ENCODE data around the gene GLUL. TPM values are rescaled to one million over a fixed set of nuclear protein-coding genes. Genes with fewer than 3 reads are reported as not detected.

Gene GLUL
- total RNA-seq, 2 experiments from 2014 or later, result 50.6 to 52.8 TPM

DNA sequence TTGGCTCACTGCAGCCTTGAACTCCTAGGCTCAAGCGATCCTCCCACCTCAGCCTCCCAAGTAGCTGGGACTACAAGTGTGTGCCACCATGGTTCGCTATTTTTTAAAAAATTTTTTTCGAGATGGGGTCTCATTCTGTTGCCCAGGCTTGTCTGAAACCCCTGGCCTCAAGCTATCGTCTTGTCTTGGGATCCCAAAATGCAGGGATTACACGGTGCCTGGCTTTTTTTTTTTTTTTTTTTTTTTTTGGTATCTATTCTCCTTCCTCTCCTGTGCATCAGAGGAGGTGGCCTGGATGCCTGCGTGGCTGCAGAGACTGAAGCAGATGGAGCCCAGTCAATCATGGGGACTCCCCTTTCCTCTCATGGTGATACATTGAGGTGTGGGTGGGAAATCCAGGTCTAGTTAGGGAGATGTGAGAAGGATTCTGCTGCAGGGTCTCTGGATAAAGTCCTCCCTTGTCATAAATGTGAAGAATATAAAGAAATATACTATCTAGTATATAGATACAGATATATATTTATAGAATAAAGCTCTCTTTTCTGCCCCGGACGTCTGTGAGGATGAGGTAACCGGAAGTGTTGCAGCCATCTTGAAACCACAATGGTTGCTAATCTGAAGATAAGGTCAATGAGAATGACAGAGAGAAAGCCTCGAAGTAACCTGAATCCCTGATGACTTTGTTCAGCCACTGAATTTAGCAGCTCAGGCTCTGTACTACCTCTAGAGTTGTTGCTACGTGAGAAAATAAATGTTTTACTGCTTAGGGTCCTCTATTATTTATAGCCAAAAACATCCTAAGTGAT lies 38.9 kb upstream of the GLUL start:
- peak overlapping the region; percentile 34 for H3K4me3 Mint-ChIP-seq
- H3K27ac Mint-ChIP-seq, result peak overlapping the region; percentile 52
- H3K36me3 Mint-ChIP-seq (ENCODE audit: low read depth), result no peaks in the 10 kb centered on the region
- intact Hi-C loops (cut with micrococcal nuclease), result no loop called here
- H3K9me3 Mint-ChIP-seq, result no peaks in the 10 kb centered on the region
- ATAC-seq, result peak; percentile 92
- H3K27me3 Mint-ChIP-seq, result no peaks in the 10 kb centered on the region
- ChIA-PET CTCF (interaction anchor here (1.8 kb wide), 1 partner anchor 356 kb away, joined by 5 read pairs; no protein-coding TSS in a partner anchor), POLR2A (no interaction called here)
- peak; percentile 73 for DNase-seq
- H3K4me1 Mint-ChIP-seq (ENCODE audit: low read depth), result peaks cover 19% of the 10 kb centered on the region
- TF ChIP-seq, protein P1, sequence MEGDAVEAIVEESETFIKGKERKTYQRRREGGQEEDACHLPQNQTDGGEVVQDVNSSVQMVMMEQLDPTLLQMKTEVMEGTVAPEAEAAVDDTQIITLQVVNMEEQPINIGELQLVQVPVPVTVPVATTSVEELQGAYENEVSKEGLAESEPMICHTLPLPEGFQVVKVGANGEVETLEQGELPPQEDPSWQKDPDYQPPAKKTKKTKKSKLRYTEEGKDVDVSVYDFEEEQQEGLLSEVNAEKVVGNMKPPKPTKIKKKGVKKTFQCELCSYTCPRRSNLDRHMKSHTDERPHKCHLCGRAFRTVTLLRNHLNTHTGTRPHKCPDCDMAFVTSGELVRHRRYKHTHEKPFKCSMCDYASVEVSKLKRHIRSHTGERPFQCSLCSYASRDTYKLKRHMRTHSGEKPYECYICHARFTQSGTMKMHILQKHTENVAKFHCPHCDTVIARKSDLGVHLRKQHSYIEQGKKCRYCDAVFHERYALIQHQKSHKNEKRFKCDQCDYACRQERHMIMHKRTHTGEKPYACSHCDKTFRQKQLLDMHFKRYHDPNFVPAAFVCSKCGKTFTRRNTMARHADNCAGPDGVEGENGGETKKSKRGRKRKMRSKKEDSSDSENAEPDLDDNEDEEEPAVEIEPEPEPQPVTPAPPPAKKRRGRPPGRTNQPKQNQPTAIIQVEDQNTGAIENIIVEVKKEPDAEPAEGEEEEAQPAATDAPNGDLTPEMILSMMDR (IDR thresholded peaks at IDR 0.05), result no peak

DNA sequence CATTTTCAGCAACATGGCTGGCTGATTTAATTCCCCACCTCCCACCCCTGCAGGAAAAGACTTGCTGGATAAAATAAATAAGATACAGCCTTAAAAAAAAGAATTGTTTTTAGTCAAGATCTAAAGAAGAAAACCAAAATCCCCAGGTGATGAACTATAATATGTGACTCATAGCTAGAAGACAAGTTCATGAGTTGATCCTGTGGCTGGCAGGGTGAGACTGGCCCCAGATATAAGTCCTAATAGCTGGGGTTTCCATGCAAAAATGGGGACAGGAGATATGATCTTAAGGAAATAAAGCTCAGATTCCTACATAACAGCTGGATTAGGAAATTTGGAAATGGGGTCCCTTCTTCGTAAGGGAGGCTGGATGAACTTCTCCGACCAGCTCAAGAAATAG lies 36.5 kb upstream of the GLUL start:
- POLR2A ChIA-PET, result no interaction called here
- intact Hi-C loops (cut with micrococcal nuclease), result no loop called here
- TF ChIP-seq, protein P1 (IDR thresholded peaks at IDR 0.05), result no peak
- CTCF ChIA-PET, result interaction anchor here (0.8 to 1.3 kb wide), 3 partner anchors 31 to 357 kb away, joined by 3 to 8 read pairs (median 3); no protein-coding TSS in a partner anchor
- H3K4me1 Mint-ChIP-seq (ENCODE audit: low read depth), result peaks cover 19% of the 10 kb centered on the region
- DNase-seq (peak; percentile 18), ATAC-seq (no peak)
- H3K9me3 Mint-ChIP-seq, result no peaks in the 10 kb centered on the region
- H3K27ac Mint-ChIP-seq, result no peak overlapping the region
- H3K27me3 Mint-ChIP-seq, result no peaks in the 10 kb centered on the region
- H3K36me3 Mint-ChIP-seq (ENCODE audit: low read depth), result no peaks in the 10 kb centered on the region
- H3K4me3 Mint-ChIP-seq, result no peak overlapping the region

DNA sequence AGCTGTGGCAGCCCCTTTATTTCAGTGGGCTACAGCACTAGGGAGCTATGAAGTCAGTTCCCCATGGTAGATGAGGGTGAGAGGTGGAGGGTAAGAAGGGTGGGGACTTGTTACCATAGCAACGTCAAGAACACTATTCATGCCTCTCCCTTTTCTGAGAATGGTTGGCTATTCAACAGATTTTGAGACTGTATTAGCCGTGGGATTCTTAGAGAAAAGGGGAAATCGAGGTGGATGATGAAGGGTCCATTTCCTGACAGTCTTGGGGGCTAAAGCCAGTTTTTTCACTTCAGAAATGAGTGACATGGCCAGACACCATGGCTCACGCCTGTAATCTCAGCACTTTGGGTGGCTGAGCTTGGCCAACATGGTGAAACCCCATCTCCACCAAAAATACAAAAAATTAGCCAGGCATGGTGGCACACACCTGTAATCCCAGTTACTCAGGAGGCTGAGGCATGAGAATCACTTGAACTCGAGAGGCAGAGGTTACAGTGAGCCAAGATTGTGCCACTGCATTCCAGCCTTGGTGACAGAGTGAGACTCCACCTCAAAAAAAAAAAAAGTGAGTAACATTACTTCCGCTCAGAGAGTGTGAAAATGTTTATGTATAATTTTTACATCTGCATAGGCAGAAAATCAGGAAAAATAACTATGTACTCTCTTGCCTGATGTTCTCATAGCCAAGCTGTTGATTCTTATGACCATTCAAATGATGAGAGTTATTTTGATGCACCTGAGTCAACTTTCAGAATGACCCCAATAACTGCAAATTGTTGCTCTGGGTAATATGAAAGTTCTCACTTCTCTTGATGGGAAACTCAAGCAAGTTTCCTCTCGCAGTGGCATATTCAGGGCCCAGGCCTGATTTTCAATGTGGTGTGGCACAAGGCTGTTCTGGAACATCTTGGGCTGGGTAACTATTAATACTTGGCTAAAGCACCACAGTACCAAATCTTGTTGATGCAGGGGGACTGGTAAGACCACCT lies 35.1 kb upstream of the GLUL start:
- Mint-ChIP-seq H3K9me3 (no peaks in the 10 kb centered on the region), H3K27ac (no peak overlapping the region), H3K4me3 (no peak overlapping the region), H3K4me1 (ENCODE audit: low read depth) (peaks cover 19% of the 10 kb centered on the region), H3K36me3 (ENCODE audit: low read depth) (no peaks in the 10 kb centered on the region), H3K27me3 (peaks cover 1% of the 10 kb centered on the region)
- no peak for ATAC-seq
- POLR2A ChIA-PET, result no interaction called here
- no peak for DNase-seq
- CTCF ChIA-PET, result interaction anchor here (0.8 to 2.1 kb wide), 2 partner anchors 30 to 820 kb away, joined by 3 to 9 read pairs; no protein-coding TSS in a partner anchor
- intact Hi-C loops (cut with micrococcal nuclease), result no loop called here
- TF ChIP-seq, protein P1 (IDR thresholded peaks at IDR 0.05), result no peak

DNA sequence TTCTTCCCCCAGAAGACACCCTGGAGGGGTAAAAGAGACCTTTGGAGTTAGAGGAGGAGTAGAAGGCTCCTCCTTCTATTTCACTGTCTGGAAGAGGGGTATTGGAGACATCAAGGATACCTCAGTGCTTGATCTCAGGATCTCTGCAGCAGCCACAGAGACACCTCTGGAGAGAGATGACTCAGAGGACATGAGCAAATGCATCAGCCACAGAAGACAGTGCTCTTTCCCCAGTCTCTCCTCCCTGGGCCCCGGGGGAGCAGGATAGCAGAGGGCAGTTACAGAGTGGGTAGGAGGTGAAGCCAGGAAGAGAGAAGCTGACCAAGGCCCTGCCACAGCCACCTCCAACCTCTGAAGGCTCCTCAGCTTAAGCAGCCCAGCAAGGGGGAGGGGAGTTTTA lies 24.2 kb upstream of the GLUL start:
- TF ChIP-seq, protein P1 (IDR thresholded peaks at IDR 0.05), result no peak
- Mint-ChIP-seq H3K9me3 (no peaks in the 10 kb centered on the region), H3K36me3 (ENCODE audit: low read depth) (no peaks in the 10 kb centered on the region), H3K4me3 (no peak overlapping the region), H3K27me3 (peaks cover 13% of the 10 kb centered on the region), H3K27ac (no peak overlapping the region), H3K4me1 (ENCODE audit: low read depth) (no peaks in the 10 kb centered on the region)
- CTCF ChIA-PET, result interaction anchor here (1.3 to 1.7 kb wide), 2 partner anchors 19 to 273 kb away, joined by 5 to 6 read pairs; no protein-coding TSS in a partner anchor
- POLR2A ChIA-PET, result no interaction called here
- ATAC-seq (peak; percentile 45), DNase-seq (no peak)
- intact Hi-C loops (cut with micrococcal nuclease), result no loop called here
